NOMO-1 treated with dmso at 0.1 percent for 144 hours (cell line): ENCODE data around the gene HOXD3.
A peak's percentile ranks its signal among the peaks of the same experiment; 100 is the strongest.

Experiments used
- DNase-seq: peaks from one replicate; lab custom pipeline; 2025; ENCODE audit not compliant: unreplicated experiment; lab: John Stamatoyannopoulos, UW

Gene HOXD3

DNA sequence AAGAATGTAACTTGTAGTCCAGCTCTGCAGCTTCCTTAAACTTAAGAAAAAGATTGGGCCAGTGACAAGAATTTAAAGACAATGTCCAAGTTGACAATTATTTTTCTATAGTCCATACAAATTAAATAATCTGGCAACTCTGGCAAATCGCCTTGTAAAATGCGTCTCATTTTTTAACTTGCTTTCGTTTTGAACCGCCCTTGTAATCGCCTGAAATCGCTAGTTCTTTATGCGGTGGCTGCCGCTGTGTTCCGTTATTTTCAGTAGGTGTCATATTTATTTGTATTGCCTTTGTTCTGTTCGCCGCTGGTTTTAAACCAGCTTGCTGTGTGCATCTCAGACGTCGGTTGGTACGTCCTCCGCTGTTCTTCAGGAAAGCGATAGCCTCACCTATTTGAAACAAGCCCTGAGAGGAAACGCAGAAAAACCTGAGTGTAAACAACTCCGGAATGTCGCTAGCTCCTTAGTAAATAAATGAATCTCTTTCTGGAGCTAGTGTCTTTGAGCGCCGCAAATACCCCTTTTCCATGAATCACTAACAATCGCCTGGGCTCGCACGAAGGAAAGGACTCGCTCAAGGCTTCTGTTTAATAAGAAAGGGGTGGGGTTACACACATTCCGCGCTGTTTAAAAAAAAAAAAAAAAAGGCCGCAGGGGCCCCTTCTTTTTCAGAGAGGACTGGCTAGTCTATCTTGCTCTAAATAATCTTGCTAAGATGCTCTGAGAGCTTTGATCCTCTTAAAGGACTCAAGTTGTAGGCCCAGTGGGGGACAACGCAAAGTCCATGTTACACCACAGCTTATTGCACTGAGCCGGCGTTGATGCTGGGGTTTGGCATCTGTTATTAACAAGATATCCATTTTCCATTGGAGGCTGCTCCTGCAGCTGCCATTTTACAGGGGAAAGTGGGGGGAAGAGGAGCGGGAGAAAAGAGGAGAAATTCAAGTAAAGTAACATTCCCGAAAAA lies 24.6 kb upstream of the HOXD3 start:
- DNase-seq: no peak

DNA sequence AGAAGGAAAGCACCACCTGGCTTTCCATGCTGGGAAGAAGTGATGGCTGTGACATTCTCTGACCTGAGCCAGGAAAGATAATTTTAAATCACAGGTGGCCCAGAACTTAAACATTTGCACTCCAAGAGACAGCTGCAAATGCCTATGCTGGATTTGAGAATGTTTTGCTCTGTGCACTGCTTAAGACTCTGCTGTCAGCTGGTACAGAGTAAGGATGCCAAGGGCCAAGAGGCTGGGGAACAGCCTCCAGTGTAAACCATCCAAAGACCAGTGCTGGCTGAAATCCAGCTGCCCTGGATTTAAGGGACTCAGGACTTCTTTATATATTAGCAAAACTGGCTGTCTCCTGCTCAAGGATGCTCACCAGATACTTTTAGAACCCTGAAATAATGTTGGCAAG lies 23.7 kb upstream of the HOXD3 start:
- no peak for DNase-seq

- no peak for DNase-seq
Observed at GRCh38 chr2:176134035-176134434, 23.1 kb upstream of the HOXD3 start.

- no peak for DNase-seq
Observed at GRCh38 chr2:176135035-176135440, 22.1 kb upstream of the HOXD3 start.

- no peak for DNase-seq
Observed at GRCh38 chr2:176136374-176137251, 20.5 kb upstream of the HOXD3 start.

GRCh38 chr2:176137252-176137580 lies 19.9 kb upstream of the HOXD3 start:
- DNase-seq: no peak

GRCh38 chr2:176137906-176138305 lies 19.2 kb upstream of the HOXD3 start:
- no peak for DNase-seq

- no peak for DNase-seq
Observed at GRCh38 chr2:176138526-176138922, 18.6 kb upstream of the HOXD3 start.

- DNase-seq: no peak
Observed at GRCh38 chr2:176138923-176139660, 18.0 kb upstream of the HOXD3 start.

- no peak for DNase-seq
Observed at GRCh38 chr2:176139661-176140512, 17.2 kb upstream of the HOXD3 start.

DNA sequence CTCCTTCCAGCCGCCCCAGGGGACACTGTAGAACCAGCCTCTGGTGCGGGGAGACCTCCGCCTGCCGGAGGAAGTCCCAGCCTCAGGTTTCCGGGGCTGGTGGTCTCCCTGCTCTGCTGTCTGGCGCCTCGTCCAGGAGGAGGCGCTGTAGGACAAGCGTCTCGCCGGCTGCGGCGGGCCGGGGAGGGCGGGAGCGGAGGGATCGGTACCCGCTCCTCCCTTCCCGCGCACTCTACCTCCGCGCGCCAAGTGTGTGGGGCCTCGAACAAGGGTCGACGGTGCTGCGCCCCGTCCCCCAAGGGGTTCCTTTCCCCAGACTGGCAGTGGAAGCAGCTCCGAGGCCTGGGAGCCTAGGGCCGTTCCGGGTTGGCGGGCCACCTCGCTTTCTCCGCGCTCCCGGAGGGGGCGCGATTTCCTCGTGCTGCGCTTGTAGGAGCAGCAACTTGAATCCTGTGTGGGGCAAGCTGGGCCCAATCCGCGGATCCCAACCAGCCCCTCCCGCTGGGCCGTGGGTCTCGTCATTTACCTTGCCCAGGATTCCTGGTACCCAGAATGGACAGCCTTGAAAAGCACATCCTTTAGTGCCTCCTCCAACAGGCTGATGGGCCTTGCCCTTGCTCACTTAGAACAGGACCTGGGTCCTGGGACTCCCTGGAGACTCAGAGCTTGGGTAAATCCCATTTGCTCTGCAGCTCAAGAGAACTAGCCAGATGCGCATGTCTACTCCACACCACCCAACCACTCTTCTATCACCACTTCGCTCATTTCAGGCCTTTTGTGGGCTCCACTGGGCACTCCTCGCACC lies 16.4 kb upstream of the HOXD3 start:
- DNase-seq: peak; percentile 29

DNA sequence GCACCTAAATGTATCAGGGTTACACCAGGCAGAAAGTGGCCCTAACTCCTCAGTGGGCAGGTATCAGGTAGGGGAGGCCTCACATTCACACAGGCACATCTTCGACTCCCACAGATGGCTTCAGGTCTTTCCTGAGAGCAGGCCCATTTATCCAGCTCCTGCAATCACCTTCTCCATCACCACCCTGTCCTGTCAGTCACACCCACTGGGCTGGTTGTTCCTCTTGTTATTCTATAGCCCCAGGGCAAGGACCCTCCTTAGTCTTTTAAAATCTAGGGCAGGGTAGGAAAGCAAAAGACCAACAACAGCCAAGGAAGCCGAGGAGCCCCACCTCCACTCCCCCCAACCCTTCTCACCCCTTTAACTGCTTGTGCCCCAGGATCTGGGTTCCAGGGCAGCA lies 14.8 kb upstream of the HOXD3 start:
- DNase-seq: no peak

DNA sequence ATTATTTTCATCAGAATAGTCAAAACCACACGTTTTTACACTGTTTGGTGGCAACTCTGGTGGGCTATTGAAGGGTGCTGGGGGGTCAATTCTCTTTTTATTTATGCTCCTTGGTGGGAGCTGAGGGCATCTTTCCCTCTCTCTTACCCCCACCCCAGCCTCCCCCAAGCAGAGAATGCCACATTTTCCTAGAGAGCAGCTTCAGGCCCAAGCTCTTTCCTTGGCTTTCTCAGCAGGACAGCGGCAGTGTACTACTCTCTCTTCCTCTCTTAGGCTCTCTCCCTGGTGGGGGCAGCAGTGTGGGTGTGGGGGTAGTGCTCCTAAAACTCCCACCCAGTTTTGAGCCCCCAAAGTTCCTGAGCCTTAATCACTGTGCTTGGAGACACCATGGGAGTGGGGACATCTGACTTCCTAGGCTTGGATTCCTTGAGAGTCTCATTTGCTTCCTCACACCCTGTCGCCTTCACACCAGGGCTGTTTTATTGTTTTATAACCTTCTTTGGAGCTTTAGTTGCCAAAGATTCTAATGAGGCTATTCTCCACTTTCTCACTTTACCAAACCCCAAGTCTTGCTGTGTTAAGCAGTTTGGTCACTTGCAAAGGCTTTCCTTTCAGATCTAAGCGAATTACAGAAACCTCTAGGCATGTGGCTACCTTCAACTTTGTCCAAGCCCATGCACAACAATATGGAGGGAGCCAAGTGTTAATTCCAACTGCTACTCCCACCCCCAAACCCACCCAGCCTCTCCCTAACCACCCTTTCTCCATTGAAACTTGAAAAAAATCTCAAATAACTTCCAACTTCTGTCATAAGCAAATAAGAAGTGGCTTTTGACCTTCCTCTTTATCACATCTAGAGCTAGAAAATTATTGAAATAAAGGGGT lies 11.8 kb upstream of the HOXD3 start:
- DNase-seq: no peak

GRCh38 chr2:176146101-176146500 lies 11.0 kb upstream of the HOXD3 start:
- no peak for DNase-seq

DNA sequence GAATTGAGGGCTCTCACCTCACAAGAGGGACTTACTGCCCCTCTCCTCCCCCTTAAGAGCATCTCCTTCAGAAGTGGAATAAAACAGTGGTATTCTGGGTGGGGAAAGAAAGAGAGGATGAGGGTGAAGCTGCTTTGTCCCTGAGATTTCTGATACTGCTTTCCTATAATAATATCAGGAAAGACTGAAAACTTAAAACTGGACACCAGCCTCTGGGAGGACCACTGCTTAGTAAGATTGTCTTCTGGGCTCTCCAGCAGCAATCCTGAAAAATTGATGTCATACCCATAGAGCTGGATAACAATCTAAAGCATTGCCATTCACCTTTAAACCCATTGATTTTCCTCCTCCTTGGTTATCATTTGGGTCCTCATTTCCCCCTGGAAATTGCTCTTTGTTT lies 10.5 kb upstream of the HOXD3 start:
- no peak for DNase-seq

GRCh38 chr2:176147210-176147799 lies 9.8 kb upstream of the HOXD3 start:
- DNase-seq: no peak

DNA sequence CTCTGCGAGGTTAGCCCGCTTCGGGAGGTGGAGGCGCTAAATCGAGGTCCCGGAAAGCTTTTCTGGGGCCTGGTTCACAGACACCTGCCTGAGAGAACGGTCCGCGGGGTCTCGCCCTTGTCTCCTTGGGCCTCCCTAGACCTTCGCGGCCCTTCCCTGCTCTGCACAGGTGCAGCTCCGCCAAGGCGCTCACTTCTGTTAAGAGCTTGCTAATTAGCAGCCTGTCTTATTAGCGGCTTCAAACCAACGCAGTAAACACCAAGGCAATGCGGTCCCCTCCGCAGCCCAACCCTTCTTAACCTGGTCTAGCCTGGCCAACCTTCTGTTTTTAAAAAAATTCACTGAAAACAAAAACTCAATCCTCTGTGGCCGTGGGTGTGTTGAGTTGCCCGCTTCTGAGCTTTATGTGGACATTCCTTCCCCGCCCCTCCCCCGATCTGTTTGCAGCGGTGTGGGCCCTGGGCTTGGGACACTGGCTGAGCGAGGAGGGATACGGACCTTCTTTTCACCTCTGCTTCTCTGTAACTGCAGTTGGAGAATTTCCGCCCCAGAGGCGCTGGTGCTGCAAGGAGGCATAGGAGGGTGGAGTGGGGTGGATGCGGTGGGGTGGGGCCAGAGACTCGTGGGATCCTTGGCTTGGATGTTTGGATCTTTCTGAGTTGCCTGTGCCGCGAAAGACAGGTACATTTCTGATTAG lies 9.2 kb upstream of the HOXD3 start:
- DNase-seq: no peak
